Measurements from ENCODE around the gene PMVK.

The PMVK gene

DNA sequence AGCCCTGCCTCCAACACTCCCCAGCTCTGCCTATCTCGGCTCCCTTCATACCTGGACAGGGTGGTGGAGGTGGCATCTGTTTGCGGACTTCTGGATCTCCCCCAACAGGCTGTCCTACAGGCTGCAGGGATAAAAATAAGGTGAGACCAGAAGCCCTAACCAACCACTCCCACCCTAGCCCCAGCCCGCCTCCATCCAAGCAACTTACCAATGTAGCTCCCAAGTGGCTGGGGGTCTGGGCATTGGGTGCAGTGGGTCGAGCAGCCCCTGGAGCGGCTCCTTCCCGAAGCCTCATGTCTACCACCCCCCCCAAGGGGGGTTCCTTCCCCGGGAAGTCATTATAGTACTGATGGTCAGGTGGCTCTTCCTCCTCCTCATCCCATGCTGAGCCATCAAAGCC is 29.6 kb upstream of the PMVK start:
- DNase-seq (ENCODE audit: low read depth) = no peak

DNA sequence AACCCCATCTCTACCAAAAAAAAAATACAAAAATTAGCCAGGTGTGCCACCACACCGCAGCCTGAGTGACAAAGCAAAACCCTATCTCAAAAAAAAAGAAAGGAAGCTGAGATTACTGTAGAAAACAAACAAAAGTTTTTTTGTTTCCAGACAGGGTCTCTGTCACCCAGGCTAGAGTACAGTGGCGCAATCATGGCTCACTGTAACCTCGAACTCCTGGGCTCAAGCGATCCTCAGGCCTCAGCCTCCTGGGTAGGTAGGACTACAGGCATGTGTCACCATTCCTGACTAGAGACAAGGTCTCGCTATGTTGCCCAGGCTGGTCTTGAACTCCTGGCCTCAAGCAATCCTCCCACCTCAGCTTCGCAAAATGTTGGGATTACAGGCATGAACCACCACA is 27.8 kb upstream of the PMVK start:
- no peak for DNase-seq (ENCODE audit: low read depth)

DNA sequence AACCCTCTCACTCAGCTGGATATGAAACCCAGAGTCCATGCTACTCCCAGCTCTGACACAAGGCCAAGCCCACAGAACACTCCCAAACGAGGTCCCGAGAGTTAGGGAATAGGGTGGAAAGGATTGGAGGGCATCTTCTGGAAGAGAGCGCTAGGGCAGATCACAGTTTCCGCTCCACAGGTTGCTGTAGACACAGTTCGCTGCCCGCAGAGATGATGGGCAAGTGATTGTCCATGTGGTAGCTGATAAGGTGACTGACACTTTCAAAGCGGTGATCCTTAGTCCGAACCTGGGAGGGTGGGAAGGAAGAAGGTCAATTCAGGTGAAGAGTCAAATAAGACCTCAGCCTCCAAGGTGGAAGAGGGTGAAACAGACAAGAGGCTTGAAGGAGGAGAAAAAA is 27.1 kb upstream of the PMVK start:
- no peak for DNase-seq (ENCODE audit: low read depth)

DNA sequence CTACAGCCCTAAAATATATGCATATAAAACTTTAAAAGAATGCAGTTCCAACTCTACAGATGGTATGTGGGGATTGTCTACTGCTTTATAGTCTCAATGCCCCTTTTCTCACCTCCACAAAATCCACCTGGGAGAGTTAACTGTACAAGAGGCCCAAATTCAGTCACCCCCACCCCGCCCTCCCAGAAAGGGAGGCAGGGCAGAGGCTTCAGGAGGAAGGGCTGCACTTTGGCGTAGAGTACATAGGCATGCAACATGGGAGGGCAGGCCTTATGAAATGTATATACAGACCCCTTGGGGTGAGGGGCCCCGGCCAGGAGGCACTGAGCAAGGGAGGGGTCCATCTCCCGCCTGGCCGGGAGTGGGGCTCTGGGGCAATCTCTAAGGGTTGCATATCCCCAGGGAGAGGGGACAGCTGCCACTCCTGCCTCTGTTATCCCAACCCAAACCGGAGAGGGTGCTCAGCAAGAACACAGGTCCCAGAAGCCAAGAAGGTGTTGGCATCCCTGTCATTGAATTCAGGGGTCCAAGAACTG is 26.3 kb upstream of the PMVK start:
- DNase-seq (ENCODE audit: low read depth) = no peak

DNA sequence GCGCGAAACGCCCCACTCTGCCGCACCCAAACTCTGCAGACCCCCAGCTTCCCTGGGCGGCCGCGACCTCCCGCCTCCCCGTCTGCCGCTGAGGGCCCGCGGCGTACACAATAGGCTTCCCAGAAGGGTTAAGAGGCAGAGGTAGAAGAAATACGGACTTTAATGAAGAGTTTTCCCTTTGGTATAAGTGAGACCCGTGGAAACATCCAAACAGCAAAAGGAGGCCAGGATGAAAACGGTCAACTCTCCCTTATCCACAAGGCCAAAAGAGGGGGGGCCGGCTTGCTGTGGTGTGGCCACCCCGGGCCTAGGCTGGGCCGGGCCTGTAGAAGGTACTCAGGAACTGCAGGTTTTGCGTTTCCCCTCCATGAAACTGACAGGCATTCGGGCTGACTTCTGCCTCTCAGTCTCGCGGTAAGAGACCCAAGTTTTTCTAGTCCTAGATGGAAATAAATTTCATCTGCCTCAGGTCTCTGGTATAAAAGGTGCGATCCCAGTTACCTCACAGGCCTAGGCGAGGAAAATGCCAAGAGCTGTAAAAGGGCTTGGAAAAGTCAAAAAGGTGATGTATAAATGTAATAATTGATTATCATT is 25.7 kb upstream of the PMVK start:
- peak; percentile 29 for DNase-seq (ENCODE audit: low read depth)

DNA sequence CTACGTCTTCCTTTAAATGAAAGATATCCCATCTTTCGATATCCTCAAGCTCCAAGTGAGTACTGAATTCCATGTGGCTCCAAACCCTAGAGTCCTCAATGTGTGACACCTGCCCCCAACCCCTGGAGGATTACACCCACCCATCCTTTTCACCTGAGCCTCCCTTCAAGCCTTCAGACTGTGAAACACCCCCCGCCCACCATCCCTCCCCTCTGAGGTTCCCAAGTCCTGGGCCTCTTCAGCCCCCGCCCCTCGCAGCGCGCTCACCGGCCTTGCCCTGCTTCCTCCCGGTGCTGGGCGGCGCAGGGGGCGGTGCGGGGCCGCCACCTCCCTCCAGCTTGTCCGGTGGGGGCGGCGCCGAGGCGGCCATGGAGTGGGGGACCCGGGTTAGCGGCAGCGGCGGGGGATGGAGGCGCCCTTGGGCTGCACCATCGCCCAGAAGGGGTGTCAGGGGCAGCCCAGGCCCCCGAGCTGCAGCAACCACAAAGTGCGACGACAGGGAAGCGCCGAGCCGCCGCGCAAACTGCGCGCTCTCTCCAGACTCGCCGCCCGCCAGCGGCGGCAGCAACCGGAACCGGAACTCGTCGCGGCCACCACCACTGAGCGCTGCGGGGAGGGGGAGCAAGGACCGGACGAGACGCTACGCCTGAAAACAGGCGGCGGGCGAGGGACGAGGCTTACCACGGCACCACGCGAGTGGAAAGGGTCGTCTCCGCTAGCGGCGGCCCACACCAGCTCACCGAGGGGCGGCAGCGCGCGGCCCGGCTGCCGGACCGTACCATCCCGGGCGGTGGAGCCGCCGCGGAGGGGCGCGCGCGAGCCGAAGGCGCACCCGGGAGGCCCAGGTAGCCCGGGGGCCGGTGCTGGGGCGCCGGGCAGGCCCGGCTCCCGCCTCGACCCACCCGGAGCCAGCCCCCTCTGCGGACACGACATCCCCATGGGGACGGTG is 25.0 kb upstream of the PMVK start, which contains the start of gene PYGO2:
PYGO2 (minus strand) TSS at position 576 of the 949 bp plus-strand sequence; CDS start at position 370, 206 bp downstream.
- DNase-seq (ENCODE audit: low read depth) = peak; percentile 78

DNA sequence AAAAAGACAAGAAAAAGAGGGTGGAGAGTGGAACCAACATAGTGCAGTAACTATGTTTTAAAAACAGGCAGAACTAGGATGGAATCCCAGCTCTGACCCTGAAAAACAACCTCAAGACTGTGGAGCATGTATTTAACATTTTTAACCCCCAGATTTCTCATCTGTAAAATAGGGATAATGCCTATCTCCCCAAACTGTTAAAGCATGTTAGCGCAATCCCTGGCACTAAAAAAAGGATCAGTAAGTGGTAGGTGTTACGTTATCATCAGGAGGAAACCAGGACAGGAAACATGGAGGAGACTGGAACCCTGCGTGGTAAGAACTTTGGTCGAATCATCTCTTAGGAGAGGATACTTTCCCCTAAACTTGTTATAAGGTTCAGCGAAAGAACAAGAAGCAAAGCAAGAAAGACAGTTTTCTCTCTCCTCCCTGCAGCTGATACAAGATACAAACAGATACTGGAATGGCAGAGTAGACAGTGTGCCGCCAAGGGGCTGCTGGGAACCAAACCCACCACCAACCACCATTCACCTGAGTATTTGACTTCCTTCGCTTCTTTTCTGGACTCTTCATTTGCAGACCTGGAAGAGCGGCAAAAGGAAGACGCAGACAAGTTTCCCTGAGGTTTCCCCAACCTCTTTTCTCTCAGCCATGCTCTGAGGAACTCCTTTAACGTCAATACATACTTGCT is 24.1 kb upstream of the PMVK start:
- no peak for DNase-seq (ENCODE audit: low read depth)

DNA sequence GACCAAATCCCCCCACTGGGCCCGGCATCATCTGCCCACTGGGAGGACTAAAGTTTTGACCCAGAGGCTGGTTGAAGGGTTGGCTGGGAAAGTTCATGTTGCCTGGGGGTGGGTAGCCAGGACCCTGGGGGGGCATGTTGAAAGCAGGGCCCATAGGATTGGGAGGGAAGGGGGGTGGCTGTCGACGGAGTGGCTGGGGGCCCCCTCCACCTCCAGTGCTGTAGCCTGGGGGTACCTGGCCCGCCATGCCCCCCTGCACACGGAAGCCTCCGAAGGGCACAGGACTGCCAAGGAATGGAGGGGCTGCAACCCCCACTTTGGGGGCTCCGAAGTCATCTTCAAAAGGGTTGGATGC is 22.9 kb upstream of the PMVK start:
- DNase-seq (ENCODE audit: low read depth) = no peak

DNA sequence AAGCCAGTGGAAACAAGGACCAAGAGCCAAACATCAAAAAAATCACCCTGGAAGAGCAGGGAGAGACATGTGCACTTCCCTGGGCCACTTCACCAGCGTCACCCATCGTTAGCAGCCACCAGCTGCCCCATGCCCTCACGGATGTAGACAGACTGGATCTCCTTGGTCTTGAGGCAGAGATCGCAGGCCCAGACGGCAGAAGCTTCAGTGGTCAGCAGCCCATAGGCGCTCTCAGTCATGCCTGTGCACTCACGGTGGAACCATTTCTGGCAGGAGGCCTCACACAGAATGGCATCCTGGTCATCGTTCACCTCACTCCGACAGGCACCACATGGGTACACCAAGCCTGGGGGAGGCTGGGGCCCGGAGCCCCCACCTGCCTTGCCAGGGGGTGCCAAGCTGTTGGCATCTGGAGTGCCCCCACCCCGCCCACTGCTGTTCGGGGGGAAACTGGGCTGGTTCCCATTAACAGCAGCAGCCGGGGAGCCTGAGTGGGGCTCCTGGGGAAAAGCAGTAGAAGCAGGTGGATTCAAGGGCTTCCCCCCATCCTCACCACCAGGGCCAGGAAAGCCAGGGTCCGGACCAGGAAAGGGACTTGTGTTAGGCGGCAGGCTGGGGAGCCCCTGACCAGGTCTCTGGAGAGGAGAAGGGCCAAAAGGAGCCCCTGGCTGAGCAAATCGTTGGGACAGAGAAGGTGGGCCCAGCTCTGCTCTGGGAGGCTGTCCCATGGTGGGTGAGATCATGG is 22.3 kb upstream of the PMVK start:
- no peak for DNase-seq (ENCODE audit: low read depth)

DNA sequence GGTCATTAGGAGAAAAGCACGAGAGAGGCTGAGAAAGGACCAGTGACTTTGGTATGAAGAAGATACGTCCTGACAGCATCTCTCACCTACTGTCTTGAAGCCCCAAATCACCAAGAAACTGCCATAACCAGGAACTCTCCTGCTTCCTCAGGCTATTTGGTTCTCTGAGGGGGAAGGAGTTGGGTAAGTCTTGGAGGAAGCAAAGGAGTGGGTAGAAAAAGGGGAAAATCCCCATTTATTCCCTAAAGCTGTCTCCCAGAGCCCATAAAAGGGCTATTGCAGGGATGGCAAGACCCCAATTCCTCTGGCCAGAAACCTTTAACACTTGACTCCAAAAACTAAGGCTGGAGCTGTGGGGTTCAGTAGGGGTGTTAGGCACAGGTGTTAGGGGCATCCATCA is 21.5 kb upstream of the PMVK start:
- no peak for DNase-seq (ENCODE audit: low read depth)

DNA sequence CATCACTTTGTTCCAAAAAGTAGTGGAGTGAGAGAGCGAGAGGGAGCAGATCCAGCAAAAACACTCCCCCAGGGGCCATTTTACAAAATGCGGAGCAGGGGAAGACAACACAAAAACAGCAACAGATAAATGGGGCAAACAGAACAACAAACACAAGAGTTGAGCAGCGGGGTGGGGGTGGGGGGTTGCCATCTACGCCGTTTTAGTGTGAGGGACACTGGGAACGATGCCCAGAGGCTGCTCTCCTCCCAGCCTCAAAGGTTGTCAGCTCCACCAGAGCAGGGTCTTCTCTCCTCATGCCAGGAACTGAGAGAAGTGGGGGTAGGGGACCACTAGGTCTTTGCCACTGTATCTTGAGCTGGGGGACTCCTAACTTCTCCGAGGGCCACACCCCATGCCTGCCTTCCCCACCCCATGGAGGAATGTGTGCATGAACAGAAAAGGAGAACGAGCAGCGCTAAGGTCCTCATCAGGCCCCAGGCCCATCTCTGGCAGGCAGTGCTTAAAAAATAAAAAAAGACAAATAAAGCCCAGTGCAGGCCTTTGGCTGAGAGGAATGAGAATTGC is 20.7 kb upstream of the PMVK start:
- DNase-seq (ENCODE audit: low read depth) = no peak

DNA sequence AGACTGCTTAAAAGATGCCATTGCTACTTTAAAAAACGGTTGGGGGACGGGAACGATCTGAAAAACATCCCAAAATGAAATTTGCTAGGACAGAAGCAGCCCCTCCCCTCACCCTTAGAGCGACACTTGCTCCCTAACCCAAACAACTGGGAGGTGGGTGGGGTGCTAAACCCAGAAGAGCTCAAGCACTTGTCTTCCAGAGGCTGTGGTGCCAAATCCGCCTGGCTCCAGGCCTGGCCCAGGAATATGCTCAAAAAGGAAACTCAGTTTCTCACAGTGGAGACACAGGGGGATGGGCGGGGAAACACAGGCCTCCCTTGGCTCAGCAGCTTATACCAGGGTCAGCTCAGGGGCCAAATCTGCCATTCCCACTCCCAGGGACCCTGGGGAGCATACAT is 20.0 kb upstream of the PMVK start:
- DNase-seq (ENCODE audit: low read depth) = peak; percentile 18

DNA sequence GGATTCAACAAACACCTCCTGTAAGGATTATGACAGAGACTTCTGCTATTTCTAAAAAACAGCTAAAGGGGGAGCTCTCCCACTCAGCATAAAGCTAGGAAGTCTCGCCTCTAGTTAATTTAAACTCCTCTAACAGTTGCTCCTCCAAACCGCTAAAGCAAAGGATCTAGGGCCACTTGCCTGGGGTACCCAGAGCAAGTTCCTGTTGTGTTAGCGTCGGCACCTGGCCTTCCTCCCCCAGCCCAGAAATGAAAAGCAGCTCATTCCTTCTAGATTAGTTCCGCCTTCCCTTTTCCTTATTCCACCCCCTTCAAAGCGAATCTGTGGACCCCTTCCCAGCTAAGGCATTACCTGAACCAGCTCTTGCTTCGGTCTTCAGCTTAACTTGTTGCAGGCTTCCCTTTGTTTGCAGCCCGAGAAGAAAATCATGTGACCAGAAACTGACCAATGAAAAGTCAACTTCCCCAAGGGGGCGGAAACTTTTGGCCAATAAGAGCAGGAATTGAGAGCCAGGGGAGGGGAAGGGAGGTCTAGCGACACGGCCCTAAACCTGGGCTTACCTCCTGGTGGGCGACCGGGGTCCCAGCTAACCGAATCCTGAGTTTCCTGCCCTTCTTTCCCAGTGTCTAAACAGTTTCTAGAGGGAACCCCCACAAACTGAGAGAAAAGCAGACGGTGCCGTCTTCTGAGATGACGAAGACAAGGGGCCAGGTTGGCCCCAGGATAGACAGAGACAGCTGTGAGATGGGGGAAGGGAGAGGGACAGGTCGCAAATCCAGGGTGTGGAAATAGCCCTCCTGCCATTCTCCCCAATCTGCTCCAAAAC is 19.4 kb upstream of the PMVK start, which contains the start of gene PBXIP1:
PBXIP1 (minus strand) TSS at position 382 of the 826 bp plus-strand sequence. CDS start 2,378 bp downstream, outside the sequence.
- DNase-seq (ENCODE audit: low read depth) = peak; percentile 87

DNA sequence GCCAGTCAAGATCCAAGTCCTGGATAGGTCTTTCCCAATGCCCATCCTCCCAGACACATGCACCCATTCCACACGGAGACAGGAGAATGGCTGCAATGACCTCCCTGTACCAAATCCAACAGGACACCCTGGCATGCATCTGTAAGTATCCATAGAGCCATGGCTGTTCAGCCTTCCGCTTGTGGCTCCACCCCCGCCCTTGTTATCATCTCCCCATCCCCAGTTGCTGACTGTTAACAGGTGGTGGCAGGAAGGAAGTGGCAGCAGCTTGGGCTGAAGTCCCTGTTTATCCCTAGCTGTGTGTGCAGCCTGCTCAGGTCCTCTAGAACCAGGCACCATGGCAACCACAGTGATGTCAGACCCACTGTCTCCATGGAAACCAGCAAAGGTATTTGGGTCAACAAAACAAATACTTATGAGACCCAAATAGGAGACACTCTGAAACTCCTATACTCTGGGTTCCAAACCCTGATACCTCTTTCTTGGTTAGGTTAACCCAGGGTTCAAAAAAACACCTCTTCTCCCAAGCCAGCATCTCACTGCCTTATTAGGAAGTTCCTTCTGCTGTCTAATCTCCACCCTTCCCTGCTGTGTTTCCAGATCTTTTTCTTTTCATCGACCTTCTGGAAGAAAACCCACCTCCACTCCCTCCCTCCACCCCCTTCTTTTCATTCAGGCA is 18.7 kb upstream of the PMVK start:
- peak; percentile 89 for DNase-seq (ENCODE audit: low read depth)

DNA sequence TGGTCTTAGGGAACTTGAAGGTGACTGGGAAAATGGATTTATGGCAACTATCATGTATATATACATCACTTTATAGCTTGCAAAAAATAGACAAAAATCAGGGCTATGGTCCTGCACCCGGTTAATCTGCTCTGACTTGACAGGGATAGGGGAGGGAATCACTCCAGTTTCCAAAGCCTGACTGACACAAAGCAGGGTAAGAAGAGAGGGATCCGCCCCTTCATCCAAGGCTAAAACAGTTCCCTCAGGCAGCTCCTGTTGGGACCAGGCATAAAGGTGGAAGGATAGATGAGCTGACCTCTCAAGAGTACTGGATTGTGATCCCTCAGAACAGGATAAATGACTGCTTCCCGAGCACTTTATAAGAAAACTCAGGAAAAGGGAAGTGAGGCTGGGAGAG is 18.0 kb upstream of the PMVK start:
- DNase-seq (ENCODE audit: low read depth) = no peak

DNA sequence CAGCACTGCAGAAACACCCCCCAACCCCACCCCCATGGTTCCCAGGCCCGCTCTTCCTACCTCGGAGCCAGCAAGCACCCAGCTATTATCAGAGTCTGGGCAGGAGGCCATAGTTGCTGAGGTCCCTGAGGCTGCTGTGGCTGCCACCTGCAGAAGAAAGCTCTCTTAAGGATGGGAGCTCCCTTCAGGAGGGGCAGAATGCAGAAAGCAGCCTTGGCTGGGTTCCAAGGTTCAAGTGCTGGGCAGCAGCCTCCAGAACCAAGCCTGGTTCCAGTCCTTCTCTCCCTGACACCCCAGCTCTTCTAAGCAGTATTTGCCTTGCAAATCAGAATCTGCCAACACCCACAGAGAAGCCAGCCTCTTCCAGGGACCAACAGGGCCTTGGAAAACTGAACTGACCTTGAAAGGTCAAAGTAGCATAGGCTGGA is 17.1 kb upstream of the PMVK start:
- DNase-seq (ENCODE audit: low read depth) = no peak

DNA sequence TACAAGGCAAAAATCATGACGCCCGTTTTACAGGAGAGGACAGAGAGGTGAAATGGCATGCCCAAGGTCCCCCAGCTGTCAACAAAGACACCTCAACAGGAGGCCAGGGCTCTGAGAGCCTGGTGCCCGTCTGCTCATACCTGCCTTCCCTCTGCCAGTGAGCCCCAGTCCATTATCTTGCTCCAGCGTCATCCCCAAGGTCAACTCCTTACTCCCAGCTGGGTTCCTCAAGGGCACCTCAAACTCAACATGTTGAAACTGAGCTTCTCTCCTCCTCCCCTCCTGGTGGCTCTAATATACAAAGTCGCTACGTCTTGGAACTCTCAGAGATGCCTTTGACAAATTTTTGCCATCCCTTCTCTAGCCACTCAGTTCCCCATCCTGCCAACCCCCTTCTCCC is 16.1 kb upstream of the PMVK start:
- no peak for DNase-seq (ENCODE audit: low read depth)

DNA sequence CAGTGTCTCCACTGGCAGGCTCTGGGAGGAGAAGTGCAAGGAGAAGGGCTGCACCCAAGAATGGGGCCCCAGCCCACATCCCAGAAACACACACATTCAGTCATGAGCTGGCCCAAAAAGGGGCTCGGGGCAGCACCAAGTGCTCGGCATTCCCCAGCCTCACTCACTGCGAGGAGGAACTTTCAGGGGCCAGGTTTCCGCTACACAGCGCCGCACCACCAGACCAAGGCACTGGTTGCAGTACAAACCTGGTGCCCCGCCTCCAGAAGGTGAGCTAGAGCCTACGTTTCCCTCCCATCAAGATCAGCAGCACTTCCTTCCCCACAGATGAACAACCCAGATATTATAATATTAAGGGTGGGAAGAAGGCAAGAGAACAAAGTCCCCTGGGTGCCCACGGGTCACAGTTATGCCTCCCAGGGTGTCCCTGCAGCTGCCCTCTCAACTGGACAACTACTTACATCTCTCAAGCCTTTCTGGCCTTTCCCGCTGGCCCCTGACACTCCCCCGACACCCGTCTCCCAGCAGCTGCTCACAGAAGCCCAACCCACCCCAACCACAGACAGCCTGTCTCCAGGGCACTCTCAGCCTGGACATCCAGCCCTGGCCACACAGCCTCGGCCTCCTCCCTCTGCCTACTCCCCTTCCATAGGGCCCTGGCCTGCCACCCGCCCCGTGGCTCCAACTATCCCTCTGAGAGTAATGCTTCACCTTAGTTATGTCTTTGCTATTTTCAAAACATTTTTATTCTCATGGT is 15.6 kb upstream of the PMVK start:
- DNase-seq (ENCODE audit: low read depth) = no peak

DNA sequence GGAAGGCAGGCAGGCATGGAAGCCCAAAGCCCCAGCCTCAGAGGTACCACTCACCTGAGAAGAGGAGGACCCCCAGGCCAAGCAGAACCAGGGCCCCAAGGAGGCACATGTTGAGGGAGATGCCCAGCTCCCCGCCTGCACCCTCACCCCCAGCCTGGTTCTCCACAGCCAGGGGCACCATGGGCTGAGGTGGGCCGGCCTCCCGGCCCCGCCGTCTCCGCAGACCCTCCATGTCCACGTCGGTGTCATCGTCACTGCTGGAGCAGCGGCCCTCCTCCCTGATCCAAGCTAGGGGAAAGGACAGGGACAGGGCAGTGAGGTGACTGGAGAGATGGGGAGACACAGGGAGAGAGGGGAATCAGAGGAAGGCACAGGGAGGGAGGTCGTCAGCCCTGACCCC is 11.6 kb upstream of the PMVK start:
- no peak for DNase-seq (ENCODE audit: low read depth)
